ENCODE measurements around the gene FBXO17.

The FBXO17 gene

DNA sequence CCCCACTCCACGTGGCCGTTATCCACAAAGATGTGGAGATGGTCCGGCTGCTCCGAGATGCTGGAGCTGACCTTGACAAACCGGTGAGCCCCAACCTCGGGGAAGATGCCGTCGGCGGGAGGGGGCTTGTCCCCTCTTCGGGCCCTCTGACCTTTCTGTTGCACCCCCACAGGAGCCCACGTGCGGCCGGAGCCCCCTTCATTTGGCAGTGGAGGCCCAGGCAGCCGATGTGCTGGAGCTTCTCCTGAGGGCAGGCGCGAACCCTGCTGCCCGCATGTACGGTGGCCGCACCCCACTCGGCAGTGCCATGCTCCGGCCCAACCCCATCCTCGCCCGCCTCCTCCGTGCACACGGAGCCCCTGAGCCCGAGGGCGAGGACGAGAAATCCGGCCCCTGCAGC, 68.3 kb downstream of the FBXO17 start:
- no peak for TF ChIP-seq CTCF (IDR thresholded peaks at IDR 0.05; ENCODE audit: insufficient read depth, low read depth, low read length, missing control alignments)
- no peak overlapping the region for H3K4me3 ChIP-seq (ENCODE audit: low read length)
- DNase-seq (ENCODE audit: low read depth): no peak

DNA sequence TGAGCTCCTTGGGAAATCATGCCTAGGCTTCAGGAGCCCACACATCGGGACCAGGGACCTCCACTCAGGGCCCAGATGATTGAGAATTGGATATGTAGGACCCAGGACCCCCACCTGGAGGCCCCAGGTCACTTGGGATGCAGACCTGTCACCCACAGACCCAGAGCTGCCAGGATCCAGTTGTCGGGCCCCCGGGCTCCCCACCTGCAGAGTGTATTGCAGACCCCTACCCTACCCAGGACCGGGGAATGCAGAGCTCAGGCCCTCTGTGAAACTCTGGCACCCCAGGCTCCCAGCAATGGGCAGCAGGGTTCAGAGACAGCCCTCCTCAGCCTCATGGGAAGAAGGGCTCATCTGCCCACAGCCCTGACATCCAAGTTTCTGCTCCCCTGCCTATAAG, 69.9 kb downstream of the FBXO17 start:
- no peak for TF ChIP-seq CTCF (IDR thresholded peaks at IDR 0.05; ENCODE audit: insufficient read depth, low read depth, low read length, missing control alignments)
- DNase-seq (ENCODE audit: low read depth): no peak
- no peak overlapping the region for H3K4me3 ChIP-seq (ENCODE audit: low read length)

GRCh38 chr19:38904581-38905539, 70.7 kb downstream of the FBXO17 start:
- DNase-seq (ENCODE audit: low read depth): no peak
- H3K4me3 ChIP-seq (ENCODE audit: low read length): no peak overlapping the region

DNA sequence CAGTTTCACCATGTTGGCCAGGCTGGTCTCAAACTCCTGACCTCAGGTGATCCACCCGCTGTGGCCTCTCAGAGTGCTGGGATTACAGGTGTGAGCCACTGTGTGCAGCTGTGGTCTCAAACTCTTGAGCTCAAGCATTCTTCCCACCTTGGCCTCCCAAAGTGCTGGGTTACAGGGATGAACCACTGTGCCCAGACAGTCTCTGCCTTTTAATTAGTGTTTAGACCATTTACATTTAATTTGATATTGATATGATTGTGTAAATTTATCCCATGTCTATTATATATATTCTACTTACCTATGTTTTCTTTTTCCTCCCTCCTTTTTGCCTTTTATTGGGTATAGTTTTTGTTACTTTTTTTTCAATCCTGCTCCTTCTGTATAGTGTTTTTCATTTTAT, 73.9 kb downstream of the FBXO17 start:
- no peak for TF ChIP-seq CTCF (IDR thresholded peaks at IDR 0.05; ENCODE audit: insufficient read depth, low read depth, low read length, missing control alignments)
- DNase-seq (ENCODE audit: low read depth): no peak

More at GRCh38 chr19:38904581-38905539, 70.7 kb downstream of the FBXO17 start:
- no peak for TF ChIP-seq CTCF (IDR thresholded peaks at IDR 0.05; ENCODE audit: insufficient read depth, low read depth, low read length, missing control alignments)

DNA sequence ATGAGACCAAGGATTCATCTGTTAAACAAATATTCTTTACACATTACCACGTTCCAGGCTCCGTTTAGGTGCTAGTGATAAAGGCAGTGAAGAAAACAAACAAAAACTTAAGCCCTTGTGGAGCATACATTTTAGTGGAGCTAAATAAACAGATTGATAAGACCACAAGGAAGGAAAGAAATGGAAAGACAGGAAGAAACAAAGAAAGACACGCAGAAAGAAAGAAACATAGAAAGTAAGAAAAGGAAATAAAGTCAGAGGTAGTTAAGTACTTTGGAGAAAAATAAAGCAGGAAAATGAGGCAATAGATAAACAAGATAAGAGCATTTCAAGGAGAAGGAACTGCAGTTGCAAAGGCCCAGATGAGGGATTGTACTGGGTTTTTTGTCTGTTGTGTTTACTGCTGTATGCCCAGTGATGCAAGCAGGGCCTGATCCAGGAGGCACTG, 74.8 kb downstream of the FBXO17 start:
- DNase-seq (ENCODE audit: low read depth): no peak
- TF ChIP-seq CTCF (IDR thresholded peaks at IDR 0.05; ENCODE audit: insufficient read depth, low read depth, low read length, missing control alignments): no peak

More for the DNA sequence above, 73.9 kb downstream of the FBXO17 start:
- H3K4me3 ChIP-seq (ENCODE audit: low read length): no peak overlapping the region

DNA sequence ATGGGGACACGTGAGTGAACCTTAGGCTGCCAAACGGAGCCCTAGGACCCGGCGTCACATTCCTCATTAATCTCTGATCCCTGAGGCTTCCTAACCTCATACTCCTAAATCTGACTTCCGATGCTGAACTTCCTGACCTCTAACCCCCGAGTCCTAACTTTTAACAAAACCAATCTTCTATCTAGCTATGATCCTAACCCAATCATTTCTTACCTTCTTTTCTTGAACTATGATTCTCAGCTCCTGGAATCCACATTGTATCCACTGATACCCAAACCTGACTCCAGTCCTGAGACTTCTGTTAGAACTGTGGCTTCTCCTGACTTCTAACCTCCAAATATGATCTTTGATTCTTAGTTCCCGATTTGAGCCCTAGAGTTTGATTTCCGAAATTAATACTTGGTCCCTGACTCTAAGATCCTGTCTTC, 75.3 kb downstream of the FBXO17 start:
- H3K4me3 ChIP-seq (ENCODE audit: low read length): peak overlapping the region; percentile 95
- TF ChIP-seq CTCF (IDR thresholded peaks at IDR 0.05; ENCODE audit: insufficient read depth, low read depth, low read length, missing control alignments): no peak
- DNase-seq (ENCODE audit: low read depth): peak; percentile 65

More for the DNA sequence above, 74.8 kb downstream of the FBXO17 start:
- peak overlapping the region; percentile 95 for H3K4me3 ChIP-seq (ENCODE audit: low read length)

All from epithelial cell of esophagus (primary cell).